Measurements from ENCODE around the gene ZSCAN21.

DNA sequence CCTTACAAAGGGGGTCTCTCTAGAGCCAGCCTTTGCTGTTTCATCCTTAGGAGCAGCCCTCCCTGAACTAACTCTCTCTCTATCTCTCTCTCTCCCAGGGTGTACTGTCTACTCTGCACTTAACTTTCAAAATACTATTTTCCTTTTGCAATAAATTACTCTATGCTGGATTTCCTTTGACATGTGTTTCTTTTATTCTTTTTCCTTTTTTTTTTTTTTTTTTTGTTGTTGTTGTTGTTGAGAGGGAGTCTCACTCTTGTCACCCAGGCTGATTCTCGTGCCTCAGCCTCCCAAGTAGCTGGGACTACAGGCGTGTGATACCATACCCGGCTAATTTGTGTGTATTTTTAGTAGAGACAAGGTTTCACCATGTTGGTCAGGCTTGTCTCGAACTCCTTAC is 33.4 kb downstream of the ZSCAN21 start:
- TF ChIP-seq, protein P1, sequence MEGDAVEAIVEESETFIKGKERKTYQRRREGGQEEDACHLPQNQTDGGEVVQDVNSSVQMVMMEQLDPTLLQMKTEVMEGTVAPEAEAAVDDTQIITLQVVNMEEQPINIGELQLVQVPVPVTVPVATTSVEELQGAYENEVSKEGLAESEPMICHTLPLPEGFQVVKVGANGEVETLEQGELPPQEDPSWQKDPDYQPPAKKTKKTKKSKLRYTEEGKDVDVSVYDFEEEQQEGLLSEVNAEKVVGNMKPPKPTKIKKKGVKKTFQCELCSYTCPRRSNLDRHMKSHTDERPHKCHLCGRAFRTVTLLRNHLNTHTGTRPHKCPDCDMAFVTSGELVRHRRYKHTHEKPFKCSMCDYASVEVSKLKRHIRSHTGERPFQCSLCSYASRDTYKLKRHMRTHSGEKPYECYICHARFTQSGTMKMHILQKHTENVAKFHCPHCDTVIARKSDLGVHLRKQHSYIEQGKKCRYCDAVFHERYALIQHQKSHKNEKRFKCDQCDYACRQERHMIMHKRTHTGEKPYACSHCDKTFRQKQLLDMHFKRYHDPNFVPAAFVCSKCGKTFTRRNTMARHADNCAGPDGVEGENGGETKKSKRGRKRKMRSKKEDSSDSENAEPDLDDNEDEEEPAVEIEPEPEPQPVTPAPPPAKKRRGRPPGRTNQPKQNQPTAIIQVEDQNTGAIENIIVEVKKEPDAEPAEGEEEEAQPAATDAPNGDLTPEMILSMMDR (IDR thresholded peaks at IDR 0.05): no peak
- no peak for TF ChIP-seq POLR2A (IDR thresholded peaks at IDR 0.05)
